Keratinocyte (primary cell): ENCODE data around the gene CEP78. TPM values are rescaled to one million over a fixed set of nuclear protein-coding genes. Genes with fewer than 3 reads are reported as not detected.

ENCODE experiments used
- DNase-seq: peaks from one replicate; pipeline ENCODE4 v3.0.0-alpha.2; 2011; ENCODE audit warnings: low read depth, missing footprints, low spot score
- FAIRE-seq: peaks from 2 replicates; lab custom pipeline; 2011; peaks lifted over from hg19 to GRCh38; lab: Jason Lieb, UNC
- H2AFZ ChIP-seq: 2 replicates; pipeline ENCODE4 v1.6.0; 2012; ENCODE audit warnings: low read length, control low read depth, inconsistent platforms; ENCODE audit not compliant: control insufficient read depth
- H3K27ac ChIP-seq: 2 replicates; pipeline ENCODE4 v1.5.1; 2011; ENCODE audit warnings: low read length; ENCODE audit not compliant: control insufficient read depth, insufficient read depth
- H3K27me3 ChIP-seq: 3 replicates; pipeline ENCODE4 v1.6.0; 2011; ENCODE audit warnings: low read length; ENCODE audit not compliant: control insufficient read depth, insufficient read depth; ENCODE audit errors: extremely low read depth
- H3K36me3 ChIP-seq, 2 experiments: 2 replicates in 1 of 2; 3 replicates in 1 of 2; pipeline ENCODE4 v1.5.1; 2011; ENCODE audit warnings: low read length in 2 of 2, mild to moderate bottlenecking in 1 of 2; ENCODE audit not compliant: control insufficient read depth in 2 of 2, insufficient read depth in 2 of 2; ENCODE audit errors: extremely low read depth in 1 of 2
- H3K4me1 ChIP-seq: 3 replicates; pipeline ENCODE4 v1.5.1; 2011; ENCODE audit warnings: low read length; ENCODE audit not compliant: control insufficient read depth, insufficient read depth; ENCODE audit errors: extremely low read depth
- H3K4me2 ChIP-seq: 3 replicates; pipeline ENCODE4 v1.6.0; 2011; ENCODE audit warnings: low read depth, low read length; ENCODE audit not compliant: control insufficient read depth, insufficient read depth; ENCODE audit errors: extremely low read depth
- H3K4me3 ChIP-seq, 3 experiments: fragments of 200-600 bp in 1 of 3; sonication (generic) in 1 of 3; 2 replicates in 2 of 3; 3 replicates in 1 of 3; pipeline ENCODE4 v1.5.1; 2011 to 2016; ENCODE audit warnings: low read length in 3 of 3, mild to moderate bottlenecking in 3 of 3, control low read depth in 2 of 3, inconsistent platforms in 1 of 3, low read depth in 1 of 3, mixed read lengths in 1 of 3, mixed run types in 1 of 3, moderate library complexity in 1 of 3; ENCODE audit not compliant: control insufficient read depth in 2 of 3, insufficient read depth in 2 of 3; ENCODE audit errors: extremely low read depth in 1 of 3
- H3K79me2 ChIP-seq: 2 replicates; pipeline ENCODE4 v1.6.0; 2012; ENCODE audit warnings: low read length; ENCODE audit not compliant: control insufficient read depth, insufficient read depth
- H3K9ac ChIP-seq: 3 replicates; pipeline ENCODE4 v1.6.0; 2011; ENCODE audit warnings: low read length; ENCODE audit not compliant: control insufficient read depth, insufficient read depth; ENCODE audit errors: extremely low read depth
- H3K9me1 ChIP-seq: 3 replicates; pipeline ENCODE4 v1.6.0; 2011; ENCODE audit warnings: low read length; ENCODE audit not compliant: control insufficient read depth, insufficient read depth; ENCODE audit errors: extremely low read depth
- H3K9me3 ChIP-seq: 2 replicates; pipeline ENCODE4 v1.5.1; 2012; ENCODE audit warnings: low read depth, low read length; ENCODE audit not compliant: control insufficient read depth
- H4K20me1 ChIP-seq: 3 replicates; pipeline ENCODE4 v1.6.0; 2011; ENCODE audit warnings: low read length; ENCODE audit not compliant: control insufficient read depth, insufficient read depth; ENCODE audit errors: extremely low read depth
- EZH2 ChIP-seq: IDR thresholded peaks from one replicate; pipeline ENCODE4 v1.6.1; 2012; ENCODE audit warnings: inconsistent platforms, mild to moderate bottlenecking, low read length, moderate library complexity
- dilution Hi-C: fragments of 300-500 bp; cut with MboI; formaldehyde crosslinking; loops from one replicate; pipeline ENCODE4 v1.7.0; 2020; ENCODE audit warnings: low sequenced_read_pairs; ENCODE audit not compliant: extremely low pct_ligation_motif_present
- polyA plus RNA-seq, 5 experiments: library from polyadenylated mRNA; depleted of rRNA in 3 of 5; stranded (reverse) in 3 of 5; stranded (forward) in 1 of 5; unstranded in 1 of 5; fragments of >200 nt; gene quantifications; 1 replicate in 1 of 5; 2 replicates in 3 of 5; 3 replicates in 1 of 5; pipeline versions ENCODE4 v1.2.1 to v1.2.3, GENCODE V29; 2011 to 2012; ENCODE audit warnings: missing spikeins in 2 of 5, low read depth in 1 of 5, low replicate concordance in 1 of 5
- TF ChIP-seq, protein P1 (sequence below), 3 experiments: IDR thresholded peaks in 1 of 3; conservative IDR thresholded peaks in 1 of 3; optimal IDR thresholded peaks in 1 of 3; 2 replicates in 2 of 3; 3 replicates in 1 of 3; pipeline versions ENCODE3 to v1.5.1; 2011; ENCODE audit warnings: low read length in 3 of 3, mild to moderate bottlenecking in 3 of 3, moderate library complexity in 2 of 3, control low read depth in 1 of 3, inconsistent platforms in 1 of 3; ENCODE audit not compliant: insufficient read depth in 2 of 3; ENCODE audit errors: extremely low read depth in 1 of 3

Gene CEP78
- polyA plus RNA-seq, 1 donor (not counting 4 experiments of a cell fraction or from before 2014, with no cell fraction given): 13.2 TPM

GRCh38 chr9:78292026-78292425, 56.2 kb downstream of the CEP78 start:
- Histone ChIP-seq H3K9me3 (no peaks in the 10 kb centered on the region), H3K36me3 (no peaks in the 10 kb centered on the region), H3K27me3 (no peaks in the 10 kb centered on the region), H3K4me2 (peak overlapping the region; percentile 61), H3K9ac (no peak overlapping the region), H4K20me1 (no peaks in the 10 kb centered on the region), H3K9me1 (no peaks in the 10 kb centered on the region), H3K4me3 (no peak overlapping the region), H3K79me2 (no peaks in the 10 kb centered on the region), H2AFZ (peak overlapping the region; percentile 48), H3K4me1 (peaks cover 43% of the 10 kb centered on the region), H3K27ac (no peak overlapping the region)
- FAIRE-seq (no peak), DNase-seq (no peak)
- no peak for TF ChIP-seq EZH2
- TF ChIP-seq, protein P1, sequence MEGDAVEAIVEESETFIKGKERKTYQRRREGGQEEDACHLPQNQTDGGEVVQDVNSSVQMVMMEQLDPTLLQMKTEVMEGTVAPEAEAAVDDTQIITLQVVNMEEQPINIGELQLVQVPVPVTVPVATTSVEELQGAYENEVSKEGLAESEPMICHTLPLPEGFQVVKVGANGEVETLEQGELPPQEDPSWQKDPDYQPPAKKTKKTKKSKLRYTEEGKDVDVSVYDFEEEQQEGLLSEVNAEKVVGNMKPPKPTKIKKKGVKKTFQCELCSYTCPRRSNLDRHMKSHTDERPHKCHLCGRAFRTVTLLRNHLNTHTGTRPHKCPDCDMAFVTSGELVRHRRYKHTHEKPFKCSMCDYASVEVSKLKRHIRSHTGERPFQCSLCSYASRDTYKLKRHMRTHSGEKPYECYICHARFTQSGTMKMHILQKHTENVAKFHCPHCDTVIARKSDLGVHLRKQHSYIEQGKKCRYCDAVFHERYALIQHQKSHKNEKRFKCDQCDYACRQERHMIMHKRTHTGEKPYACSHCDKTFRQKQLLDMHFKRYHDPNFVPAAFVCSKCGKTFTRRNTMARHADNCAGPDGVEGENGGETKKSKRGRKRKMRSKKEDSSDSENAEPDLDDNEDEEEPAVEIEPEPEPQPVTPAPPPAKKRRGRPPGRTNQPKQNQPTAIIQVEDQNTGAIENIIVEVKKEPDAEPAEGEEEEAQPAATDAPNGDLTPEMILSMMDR (optimal IDR thresholded peaks at IDR 0.05 in 1 of 3, IDR thresholded peaks at IDR 0.05 in 1 of 3, conservative IDR thresholded peaks at IDR 0.05 in 1 of 3; ENCODE audit: extremely low read depth in 1 of 3, insufficient read depth in 2 of 3, low read length in 3 of 3): no peak
- dilution Hi-C loops: no loop called here

GRCh38 chr9:78292716-78293497, 57.0 kb downstream of the CEP78 start:
- Histone ChIP-seq H3K27ac (no peak overlapping the region), H3K79me2 (peaks cover 4% of the 10 kb centered on the region), H3K4me1 (peaks cover 43% of the 10 kb centered on the region), H3K9me1 (no peaks in the 10 kb centered on the region), H3K4me2 (no peak overlapping the region), H3K9me3 (no peaks in the 10 kb centered on the region), H2AFZ (no peak overlapping the region), H3K36me3 (no peaks in the 10 kb centered on the region), H3K4me3 (no peak overlapping the region), H3K27me3 (no peaks in the 10 kb centered on the region), H3K9ac (no peak overlapping the region), H4K20me1 (no peaks in the 10 kb centered on the region)
- dilution Hi-C loops: no loop called here
- TF ChIP-seq EZH2: no peak
- TF ChIP-seq, protein P1 (optimal IDR thresholded peaks at IDR 0.05 in 1 of 3, IDR thresholded peaks at IDR 0.05 in 1 of 3, conservative IDR thresholded peaks at IDR 0.05 in 1 of 3; ENCODE audit: extremely low read depth in 1 of 3, insufficient read depth in 2 of 3, low read length in 3 of 3): no peak
- FAIRE-seq (no peak), DNase-seq (no peak)
